ENCODE results near the gene LGR5. TPM values are rescaled to one million over a fixed set of nuclear protein-coding genes. Genes with fewer than 3 reads are reported as not detected.
A peak's percentile ranks its signal among the peaks of the same experiment; 100 is the strongest.

LGR5 gene
- total and polyA plus RNA-seq, 9 of the 15 experiments (the other 6 are each of a cell fraction or from before 2014, with no cell fraction given): not detected

DNA sequence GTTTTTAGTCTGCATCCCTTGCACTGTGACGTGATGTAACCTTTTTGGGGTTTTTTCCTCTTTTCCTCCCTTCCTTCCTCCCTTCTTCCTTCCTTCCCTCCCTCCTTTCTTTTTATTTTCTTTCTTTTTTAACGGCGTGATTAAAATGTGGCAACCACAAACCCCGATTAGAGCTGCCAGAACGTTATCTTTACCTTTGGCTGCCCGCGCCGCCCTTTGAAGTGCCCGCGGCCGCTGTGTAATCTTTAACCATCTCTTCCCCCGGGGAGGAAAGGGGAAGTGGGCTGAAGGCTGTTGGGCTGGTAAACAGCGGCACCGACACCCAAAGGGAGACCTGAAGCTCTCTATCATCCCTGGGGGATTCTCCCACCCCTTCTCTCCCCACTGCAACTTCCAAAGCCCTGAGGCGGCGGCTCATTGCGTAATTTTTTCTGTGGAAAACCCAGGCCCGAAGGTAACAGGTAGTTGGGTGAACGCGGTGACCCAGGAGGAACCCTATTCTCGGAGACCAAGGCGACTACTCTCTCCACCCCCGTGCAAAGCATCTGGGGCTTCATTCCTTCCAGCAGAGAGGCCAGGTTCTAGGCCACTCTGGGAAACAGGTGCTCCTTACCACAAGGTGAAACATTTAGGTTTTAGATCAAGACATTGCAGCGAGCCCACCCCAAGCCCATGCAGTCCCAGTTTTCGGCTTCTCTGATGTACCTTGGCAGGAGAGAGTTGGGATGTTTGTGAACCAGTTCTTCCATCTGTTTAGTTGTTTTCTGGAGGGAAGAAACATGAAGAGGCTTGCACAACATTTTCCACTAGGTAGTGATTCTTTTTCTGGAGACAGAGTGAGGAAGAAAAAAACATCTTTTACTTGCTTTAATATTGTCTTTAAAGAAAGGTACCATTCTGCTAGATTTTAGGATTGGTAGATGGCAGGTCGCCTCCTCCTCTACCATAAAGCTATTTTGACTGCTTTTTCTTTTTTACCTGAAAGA lies 1.5 kb downstream of the LGR5 start:
- no peaks in the 10 kb centered on the region for H3K79me2 ChIP-seq (ENCODE audit: control insufficient read depth, insufficient read depth, low read length)
- H3K9me1 ChIP-seq (ENCODE audit: control insufficient read depth, insufficient read depth, low read length): no peaks in the 10 kb centered on the region
- FAIRE-seq: no peak
- H3K27me3 ChIP-seq (ENCODE audit: control insufficient read depth in 2 of 2, insufficient read depth in 2 of 2, low read length in 2 of 2): peaks cover 20 to 29% of the 10 kb centered on the region in 2 experiments
- in situ Hi-C loops (cut with MboI) (no loop called here), intact Hi-C loops (cut with micrococcal nuclease) (no loop called here)
- POLR2A ChIA-PET: no interaction called here
- no TSS peak for BruUV-seq (replicated peaks)
- H3K4me1 ChIP-seq (replicated peaks in 1 of 2; ENCODE audit: control insufficient read depth in 2 of 2, insufficient read depth in 2 of 2, low read length in 2 of 2): peaks cover 0 to 18% of the 10 kb centered on the region in 2 experiments; a peak in 3 of 5 replicates
- H3K4me3 ChIP-seq: no peak overlapping the region
- DNase-seq (ENCODE audit: extremely low read depth in 1 of 4, low spot score in 3 of 4): peak in 1 of 4 experiments; percentile 25
- ATAC-seq: no peak
- H3K36me3 ChIP-seq (ENCODE audit: control insufficient read depth, insufficient read depth, low read length): no peaks in the 10 kb centered on the region
- CTCF ChIA-PET (ENCODE audit: low intra/inter-chr PET ratio): no interaction called here
- no peak overlapping the region for H3K27ac ChIP-seq (ENCODE audit: extremely low read depth, low read depth, low read length)
- H2AFZ ChIP-seq (ENCODE audit: low read depth, low read length): no peak overlapping the region
- no peak overlapping the region for H3K4me2 ChIP-seq (ENCODE audit: insufficient read depth, low read length)
- 1% methylated on average over 26 of the region's 26 CpGs for WGBS (ENCODE audit: insufficient coverage, low coverage, missing lambda C conversion rate)
- H3K9ac ChIP-seq (ENCODE audit: insufficient read depth in 1 of 2, low read depth in 2 of 2, low read length in 2 of 2): 0 out of 4 replicates have a peak overlapping the region, but pooled peaks of 1 of the 2 experiments have one; percentile 13
- no peaks in the 10 kb centered on the region; the same call in 1 of the 2 replicates for H4K20me1 ChIP-seq (replicated peaks; ENCODE audit: control insufficient read depth, insufficient read depth, low read length)
- H3K9me3 ChIP-seq (replicated peaks; ENCODE audit: control insufficient read depth, insufficient read depth, low read depth, low read length): 0 out of 2 replicates have a peak, but pooled peaks cover 2% of the 10 kb centered on the region
- TF ChIP-seq ZNF124 (CRISPR knock-in tag; IDR thresholded peaks at IDR 0.05) (no peak), STAG1 (CRISPR knock-in tag; IDR thresholded peaks at IDR 0.05; ENCODE audit: borderline replicate concordance) (no peak), ZNF212 (CRISPR knock-in tag; IDR thresholded peaks at IDR 0.05) (no peak), WHSC1 (IDR thresholded peaks at IDR 0.05; ENCODE audit: low read length) (no peak), HNRNPUL1 (IDR thresholded peaks at IDR 0.05; ENCODE audit: low read length) (no peak), TCF7L2 (IDR thresholded peaks at IDR 0.05; ENCODE audit: low read depth, low read length) (peak; percentile 81), L3MBTL2 (IDR thresholded peaks at IDR 0.05) (no peak), MXI1 (IDR thresholded peaks at IDR 0.05; ENCODE audit: low read depth, low read length) (no peak), CTBP1 (IDR thresholded peaks at IDR 0.05; ENCODE audit: borderline replicate concordance) (peak; percentile 25; the same call in 1 of the 2 replicates)
- TF ChIP-seq, protein P1, sequence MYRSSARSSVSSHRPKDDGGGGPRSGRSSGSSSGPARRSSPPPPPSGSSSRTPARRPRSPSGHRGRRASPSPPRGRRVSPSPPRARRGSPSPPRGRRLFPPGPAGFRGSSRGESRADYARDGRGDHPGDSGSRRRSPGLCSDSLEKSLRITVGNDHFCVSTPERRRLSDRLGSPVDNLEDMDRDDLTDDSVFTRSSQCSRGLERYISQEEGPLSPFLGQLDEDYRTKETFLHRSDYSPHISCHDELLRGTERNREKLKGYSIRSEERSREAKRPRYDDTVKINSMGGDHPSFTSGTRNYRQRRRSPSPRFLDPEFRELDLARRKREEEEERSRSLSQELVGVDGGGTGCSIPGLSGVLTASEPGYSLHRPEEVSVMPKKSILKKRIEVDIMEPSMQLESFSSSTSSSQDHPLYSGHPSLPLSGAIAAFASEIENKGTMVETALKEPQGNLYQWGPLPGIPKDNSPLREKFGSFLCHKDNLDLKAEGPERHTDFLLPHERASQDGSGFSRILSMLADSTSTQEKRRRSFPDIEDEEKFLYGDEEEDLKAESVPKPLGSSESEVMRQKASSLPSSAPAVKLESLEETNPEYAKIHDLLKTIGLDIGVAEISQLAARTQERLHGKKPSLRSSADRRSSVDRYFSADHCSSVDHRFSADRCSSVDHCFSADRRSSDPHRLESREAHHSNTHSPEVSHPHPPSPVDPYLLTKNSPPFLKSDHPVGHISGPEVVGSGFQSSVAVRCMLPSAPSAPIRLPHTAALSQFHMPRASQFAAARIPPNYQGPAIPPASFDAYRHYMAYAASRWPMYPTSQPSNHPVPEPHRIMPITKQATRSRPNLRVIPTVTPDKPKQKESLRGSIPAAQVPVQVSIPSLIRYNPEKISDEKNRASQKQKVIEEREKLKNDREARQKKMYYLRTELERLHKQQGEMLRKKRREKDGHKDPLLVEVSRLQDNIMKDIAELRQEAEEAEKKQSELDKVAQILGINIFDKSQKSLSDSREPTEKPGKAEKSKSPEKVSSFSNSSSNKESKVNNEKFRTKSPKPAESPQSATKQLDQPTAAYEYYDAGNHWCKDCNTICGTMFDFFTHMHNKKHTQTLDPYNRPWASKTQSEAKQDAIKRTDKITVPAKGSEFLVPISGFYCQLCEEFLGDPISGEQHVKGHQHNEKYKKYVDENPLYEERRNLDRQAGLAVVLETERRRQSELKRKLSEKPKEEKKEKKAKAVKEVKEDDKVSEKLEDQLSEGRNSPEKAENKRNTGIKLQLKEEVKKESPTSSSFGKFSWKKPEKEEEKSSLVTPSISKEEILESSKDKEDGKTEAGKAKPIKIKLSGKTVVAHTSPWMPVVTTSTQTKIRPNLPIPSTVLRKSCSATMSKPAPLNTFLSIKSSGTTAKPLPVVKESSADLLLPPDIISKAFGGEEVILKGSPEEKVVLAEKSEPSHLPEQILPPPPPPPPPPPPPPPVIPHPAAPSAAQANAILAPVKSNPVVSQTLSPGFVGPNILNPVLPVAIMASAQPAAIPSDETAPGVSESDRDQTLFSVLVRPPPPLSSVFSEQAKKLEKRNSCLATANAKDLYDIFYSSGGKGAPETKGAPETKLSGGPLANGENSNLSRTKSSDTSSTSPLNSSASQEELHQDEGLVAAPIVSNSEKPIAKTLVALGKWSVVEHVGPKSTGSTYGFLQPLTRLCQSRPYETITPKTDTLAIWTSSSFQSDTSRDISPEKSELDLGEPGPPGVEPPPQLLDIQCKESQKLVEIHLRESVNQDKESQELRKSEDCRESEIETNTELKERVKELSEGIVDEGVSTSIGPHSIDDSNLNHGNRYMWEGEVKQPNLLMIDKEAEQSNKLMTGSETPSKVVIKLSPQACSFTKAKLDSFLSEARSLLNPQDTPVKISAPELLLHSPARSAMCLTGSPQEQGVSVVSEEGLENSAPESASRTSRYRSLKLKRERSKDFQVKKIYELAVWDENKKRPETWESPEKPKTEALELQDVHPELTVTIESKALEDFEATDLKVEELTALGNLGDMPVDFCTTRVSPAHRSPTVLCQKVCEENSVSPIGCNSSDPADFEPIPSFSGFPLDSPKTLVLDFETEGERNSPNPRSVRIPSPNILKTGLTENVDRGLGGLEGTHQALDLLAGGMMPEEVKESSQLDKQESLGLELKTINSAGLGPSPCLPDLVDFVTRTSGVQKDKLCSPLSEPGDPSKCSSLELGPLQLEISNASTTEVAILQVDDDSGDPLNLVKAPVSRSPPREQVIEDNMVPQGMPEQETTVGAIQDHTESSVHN (IDR thresholded peaks at IDR 0.05; ENCODE audit: borderline replicate concordance in 1 of 2, low read depth in 1 of 2): no peak
- TF ChIP-seq, protein P2, sequence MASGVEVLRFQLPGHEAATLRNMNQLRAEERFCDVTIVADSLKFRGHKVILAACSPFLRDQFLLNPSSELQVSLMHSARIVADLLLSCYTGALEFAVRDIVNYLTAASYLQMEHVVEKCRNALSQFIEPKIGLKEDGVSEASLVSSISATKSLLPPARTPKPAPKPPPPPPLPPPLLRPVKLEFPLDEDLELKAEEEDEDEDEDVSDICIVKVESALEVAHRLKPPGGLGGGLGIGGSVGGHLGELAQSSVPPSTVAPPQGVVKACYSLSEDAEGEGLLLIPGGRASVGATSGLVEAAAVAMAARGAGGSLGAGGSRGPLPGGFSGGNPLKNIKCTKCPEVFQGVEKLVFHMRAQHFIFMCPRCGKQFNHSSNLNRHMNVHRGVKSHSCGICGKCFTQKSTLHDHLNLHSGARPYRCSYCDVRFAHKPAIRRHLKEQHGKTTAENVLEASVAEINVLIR (CRISPR knock-in tag; IDR thresholded peaks at IDR 0.05): no peak

Measured in K562 (cell line).